HuH-7 (cell line): ENCODE results near the gene CAMTA1.

ENCODE experiments used
- DNase-seq: peaks from one replicate; pipeline ENCODE4 v3.0.0; 2011; ENCODE audit warnings: low spot score

The CAMTA1 gene

DNA sequence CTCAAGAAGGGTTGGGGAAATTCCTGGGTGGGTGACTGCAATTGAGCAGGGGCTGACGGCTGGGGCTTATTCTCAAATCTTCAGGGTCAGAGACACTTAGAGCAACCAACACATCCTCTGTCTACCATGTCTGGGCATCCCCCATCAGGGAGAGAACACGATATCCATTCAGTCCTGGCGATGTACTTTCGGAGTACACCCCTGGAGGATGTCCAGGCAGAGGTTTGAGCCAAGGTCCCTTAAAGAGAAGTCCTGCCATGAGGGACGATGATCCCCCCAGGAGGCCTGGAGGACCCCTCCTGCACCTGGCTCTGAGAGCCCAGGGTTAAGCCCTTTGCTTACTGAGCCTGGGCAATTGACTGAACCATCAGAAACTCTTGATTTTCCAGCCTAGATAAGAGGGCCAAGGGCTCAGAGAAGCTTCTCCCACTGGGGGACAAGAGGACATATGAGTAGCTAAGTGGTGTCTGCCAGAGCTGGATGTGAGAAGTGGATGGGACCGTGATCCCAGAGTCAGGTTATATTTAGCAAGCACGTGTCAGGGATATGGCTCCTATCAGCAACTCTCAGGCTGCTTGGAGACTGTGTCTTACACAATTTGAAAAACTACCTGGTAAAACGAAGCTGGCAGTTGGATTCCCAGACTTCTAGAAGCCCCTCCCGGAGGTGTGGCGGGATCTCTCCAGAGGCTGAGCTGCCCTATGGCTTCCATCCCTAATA, 732.5 kb downstream of the CAMTA1 start:
- DNase-seq, result no peak

DNA sequence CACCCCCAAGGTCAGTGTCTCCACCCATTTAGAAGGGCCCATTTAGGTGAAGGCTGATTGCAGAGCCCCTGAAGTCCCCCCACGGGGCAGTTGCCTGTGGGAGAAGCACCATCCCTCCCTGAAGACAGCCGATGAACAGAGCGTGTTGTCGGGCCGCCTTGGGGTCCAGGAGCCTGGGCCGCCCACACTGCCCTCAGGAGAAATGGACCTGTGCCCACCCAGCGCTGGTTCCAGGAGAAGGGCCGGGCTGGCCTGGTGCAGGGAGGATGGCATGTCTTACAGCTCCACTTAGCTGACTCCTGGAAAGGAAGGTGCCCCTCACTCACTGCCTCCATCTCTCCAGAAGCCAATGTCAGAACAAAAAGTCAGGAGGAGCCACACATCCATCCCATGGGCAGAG, 733.2 kb downstream of the CAMTA1 start:
- DNase-seq, result no peak

DNA sequence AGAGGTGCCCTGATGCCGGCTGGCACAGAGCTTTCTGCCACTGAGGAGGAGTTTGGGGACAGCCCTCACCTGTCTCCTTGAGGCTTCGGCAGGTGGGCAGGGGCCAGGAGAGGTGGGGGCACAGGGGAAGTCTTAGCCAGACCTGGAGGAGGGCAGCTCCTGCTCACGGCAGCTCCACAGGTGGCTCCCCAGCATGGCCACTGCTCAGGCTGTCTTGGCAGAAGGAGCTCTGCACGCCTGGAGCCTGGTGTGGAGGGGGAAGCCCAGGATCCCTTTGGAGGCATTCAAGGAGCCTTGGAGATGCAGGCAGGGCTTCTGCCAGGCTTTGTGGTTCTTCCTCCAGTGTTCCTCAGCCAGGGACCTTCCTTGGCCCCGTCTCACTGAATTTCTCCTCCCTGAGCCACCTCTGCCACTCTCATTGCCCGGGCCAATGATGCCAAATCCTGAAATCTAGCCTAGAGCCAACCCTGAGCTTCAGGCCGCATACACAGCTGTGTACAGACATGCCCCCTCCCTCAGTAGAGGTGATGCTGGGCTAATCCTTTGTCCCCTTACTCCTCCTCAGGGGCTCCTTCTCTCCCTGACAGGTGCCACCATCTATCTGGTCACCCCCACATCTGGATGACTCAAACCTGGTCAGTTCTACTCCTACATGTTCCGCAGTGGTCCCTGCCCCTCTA, 734.1 kb downstream of the CAMTA1 start:
- DNase-seq, result no peak

DNA sequence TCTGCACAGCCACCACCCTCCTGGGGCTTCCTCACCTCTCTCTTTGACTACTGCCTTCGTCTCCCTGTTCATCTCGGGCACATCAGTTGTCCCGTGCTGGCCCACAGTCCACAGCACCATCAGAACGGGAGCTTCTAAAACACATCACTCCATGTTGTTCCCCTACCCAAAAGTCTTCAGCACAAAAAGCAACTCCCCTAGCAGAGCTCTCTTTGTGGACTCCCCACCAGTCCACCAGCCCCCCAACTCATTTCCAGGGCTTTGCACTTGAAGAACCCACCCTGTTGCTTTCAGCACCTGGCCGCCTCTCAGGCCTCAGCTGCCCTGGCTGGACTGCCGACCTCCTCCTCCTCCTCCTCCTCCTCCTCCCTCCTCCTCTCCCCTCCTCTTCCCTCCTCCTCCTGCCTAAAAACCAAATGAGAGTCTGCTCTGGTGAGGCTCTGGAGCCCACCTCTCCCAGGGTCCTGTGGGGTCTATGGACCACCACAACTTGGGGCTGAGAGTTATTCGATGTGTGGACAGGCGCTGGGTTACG, 734.7 kb downstream of the CAMTA1 start:
- no peak for DNase-seq

DNA sequence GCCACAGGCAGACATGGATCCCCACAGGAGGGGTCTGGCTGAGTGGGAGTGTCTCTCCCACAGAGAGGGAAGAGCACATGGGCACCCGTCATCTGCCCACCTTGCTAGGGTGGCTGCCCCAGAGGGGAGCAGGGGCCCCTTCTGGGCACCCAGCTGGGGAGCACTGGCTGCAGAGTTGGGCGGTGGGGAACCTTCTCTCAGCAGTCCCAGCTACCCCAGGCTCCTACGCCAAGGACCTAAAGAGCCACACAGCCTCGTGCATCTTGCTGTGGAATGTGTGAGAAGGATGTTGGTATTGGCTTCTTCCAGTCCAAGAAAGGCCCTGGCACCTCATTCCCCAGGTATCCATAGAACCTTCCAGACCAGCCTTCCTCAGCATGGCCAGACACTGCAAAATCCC, 735.2 kb downstream of the CAMTA1 start:
- DNase-seq, result no peak

DNA sequence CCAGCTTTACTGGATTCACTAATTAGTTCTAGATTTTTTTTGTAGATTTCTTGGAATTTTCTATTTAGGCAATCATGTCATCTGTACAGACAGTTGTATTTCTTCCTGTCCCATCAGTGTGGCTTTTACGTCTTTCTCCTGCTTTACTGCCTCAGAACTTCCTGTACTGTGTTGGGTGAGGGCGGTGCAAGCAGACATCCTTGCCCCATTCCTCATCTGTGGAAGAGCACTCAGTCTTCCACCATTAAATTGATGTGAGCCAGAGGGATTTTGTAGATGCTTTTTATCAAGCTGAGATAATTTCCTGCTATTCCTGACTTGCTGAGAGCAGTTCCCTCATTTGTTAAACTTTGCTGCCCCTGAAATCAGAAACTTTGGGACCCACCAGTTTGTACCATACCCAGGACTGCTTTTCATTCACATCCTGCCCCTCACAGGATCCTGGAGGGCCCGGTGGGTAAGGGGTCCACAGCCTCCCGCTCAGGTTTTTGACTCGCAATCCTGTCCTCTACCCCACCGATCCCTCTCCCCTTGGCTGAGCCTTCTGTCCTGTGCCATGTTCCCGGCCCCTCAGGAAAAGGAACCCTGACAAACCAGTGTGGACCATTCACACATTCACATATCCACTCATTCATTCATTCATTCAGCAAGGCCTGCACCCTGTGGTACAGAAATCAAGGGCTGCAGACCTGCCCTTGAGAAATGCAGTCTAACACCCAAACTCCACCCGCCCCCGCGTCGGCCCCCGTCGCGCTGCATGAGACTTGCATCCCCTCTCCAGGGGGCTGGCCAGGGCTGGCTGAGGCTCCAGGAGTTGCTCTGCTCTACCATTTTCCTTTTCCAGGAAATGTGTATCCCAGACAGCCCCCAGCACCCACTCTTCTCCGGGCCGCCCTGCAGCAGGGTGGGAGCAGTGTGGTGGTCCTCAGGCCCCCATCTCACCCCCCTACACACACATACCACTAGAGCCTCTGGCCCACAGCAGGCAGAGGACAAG, 739.4 kb downstream of the CAMTA1 start:
- no peak for DNase-seq

DNA sequence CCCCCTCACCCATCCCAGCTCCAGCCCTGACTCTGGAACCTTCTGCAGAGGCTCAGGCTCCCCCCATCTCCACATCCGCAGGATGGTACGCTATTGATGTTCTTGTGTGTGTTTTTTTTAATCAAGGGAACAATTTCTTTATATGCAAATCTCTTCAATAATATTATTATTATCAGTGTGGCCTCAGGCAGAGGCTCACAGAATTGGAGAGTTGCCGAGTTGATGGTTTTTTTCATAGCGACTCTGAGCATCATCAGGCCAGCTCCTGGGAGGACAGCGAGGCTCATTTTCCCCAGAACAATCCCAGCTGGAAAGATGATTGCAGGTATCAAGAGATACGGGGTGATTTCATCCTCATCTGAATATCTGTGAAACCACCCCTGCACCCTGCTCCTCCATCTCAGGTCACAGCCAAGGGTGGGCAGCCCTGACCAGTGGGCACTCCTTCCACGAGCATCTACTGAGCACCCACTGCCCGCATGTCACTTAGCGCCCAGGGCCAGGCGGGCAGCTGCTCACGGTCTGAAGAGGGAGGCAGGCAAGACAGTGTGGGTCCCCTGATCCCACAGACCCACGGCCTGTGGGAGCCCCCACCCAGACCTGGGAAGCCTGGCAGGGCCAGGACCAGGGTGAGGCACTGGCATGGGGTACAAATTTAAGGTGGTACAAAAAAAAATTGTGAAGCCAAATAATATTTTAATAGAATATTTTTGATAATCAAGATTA, 740.2 kb downstream of the CAMTA1 start:
- DNase-seq, result no peak

DNA sequence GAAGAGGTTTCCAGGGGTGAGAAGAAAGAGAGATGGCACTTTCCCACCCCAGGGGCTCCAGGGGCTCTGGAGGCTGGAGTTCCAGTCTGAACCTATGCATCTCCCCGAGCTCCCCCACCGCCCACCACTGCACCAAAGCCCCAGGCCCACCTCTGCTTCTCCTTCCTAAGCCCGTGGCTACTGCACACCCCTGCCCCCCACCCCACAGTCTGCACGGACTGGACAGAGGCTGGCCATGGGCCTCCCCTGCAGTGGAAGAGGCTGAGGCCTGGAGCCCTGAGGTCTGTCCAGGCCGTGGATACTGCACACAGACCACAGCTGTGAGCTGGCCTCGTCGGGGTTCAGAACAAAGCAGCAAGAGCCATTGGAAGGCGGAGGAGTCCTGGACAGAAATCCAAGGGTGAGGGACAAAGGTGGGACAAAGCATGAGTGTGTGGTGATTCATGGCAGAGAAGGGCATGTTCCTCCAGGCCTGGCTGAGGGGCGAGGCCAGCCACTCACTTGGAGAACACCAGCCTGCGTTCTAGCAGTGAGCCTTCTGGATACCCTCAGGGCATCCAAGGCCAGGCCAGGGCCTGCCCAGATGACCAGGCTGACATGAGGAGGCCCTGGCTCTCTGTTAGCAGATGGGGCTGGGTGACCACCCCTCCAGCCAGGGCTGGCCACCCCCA, 741.1 kb downstream of the CAMTA1 start:
- no peak for DNase-seq

DNA sequence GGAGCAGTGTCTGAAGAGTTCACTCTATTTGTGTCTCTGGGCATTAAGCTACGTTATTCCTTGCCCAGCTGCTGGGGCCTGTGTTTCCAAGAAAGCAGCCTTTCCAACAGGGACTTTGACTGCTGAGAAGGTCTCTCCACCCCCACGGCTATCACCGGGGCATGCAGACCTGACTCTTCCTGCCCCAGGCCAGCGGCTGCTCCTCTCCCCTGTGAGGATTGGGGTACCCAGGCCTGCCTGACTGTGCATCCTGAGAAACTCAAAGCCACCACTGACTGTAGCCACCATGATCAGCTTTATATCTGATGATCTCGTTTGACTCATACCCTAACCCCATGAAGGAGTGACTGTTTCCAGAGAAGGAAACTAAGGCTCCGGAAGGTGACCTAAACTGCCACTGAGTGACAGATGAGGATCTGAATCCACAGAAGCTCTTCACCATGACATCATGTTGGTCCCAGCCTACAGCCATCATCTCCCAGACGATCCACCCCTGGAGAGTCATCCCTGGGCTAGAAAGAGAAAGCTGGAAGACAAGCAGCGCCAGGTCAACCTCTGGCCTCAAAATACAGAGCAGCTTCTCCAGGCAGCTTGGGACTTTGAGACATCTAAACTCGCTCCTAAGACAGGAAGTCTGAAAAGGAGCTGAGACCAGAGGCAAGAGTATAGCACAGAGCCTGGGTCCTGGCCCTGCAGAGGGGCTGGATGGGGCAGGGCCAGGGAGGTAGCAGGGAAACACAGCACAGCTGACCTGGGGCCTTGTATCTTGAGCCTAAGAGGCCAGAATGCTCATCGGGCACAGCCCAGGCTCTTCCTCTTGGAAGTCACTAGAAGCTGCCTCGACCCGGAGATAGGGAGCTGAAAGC, 741.8 kb downstream of the CAMTA1 start:
- no peak for DNase-seq

DNA sequence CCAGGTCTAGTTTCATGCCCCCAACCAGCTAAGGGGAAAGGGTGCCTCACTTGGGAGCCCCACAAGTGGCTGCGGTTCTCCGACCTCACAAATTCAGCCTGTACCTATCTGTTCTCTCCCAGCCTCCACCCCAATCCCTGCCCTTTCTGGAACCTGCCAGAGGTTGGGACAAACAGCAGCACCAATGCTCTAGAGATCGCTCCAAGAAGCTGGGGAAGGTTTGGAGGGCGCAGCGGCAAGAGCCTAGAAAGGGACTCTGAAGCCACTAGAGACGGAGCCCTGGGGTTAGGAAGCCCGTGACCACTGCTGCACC, 742.4 kb downstream of the CAMTA1 start:
- no peak for DNase-seq

DNA sequence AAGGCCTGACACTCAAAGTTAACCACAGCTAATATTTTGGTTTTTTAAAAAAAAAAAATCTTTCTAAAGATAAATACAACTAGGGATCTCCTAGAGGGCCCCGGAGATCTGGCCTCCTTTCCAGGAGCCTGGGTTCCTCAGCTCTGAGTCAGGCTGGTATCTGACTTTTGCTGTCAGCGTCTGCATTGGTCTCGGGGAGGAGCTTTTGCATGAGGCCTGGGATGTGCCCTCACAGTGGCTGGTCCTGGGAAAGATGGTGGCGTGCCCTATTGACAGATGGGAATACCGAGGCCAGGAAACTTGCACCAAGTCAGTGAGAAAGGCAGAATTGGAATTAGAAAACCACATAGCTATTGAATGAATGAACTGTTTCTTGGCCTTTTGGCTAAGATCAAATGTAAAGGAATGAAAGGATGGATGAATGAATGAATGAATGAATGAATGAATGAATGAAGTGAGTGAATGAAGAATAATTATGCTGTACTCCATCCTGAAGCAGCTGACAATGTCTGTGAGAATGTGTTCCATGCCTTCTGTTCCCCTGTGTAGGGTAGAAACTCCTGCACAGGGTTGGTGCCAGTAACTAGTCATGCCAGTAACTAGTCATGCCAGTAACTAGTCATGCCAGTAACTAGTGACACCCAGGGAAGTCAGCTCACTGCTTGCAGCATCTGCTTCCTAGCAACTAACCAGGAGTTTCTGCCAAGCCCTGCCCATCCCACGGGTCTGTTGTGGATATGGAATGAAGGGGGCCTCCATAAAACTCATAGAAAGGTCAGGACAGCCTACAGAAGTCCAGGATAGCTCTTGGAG, 743.3 kb downstream of the CAMTA1 start:
- no peak for DNase-seq

DNA sequence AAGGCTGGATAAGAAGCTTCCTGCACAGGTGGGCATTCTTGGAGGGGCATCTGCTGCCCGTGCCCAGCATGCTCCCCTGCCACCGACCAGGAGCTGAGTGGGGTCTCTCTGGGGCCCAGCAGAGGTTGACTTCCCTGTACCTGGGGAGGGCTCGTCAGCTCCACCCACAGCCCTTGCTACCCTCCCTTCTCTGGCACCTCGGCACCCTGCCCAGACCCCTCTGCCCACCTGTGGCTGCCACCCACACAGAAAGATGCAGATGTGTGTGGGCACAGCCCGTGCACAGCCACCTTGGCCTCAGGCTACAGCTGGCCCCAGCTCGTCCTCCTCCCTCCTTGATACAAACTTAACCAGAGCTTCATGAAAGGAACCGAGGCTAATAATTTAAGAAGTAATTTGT, 744.7 kb downstream of the CAMTA1 start:
- DNase-seq, result no peak

DNA sequence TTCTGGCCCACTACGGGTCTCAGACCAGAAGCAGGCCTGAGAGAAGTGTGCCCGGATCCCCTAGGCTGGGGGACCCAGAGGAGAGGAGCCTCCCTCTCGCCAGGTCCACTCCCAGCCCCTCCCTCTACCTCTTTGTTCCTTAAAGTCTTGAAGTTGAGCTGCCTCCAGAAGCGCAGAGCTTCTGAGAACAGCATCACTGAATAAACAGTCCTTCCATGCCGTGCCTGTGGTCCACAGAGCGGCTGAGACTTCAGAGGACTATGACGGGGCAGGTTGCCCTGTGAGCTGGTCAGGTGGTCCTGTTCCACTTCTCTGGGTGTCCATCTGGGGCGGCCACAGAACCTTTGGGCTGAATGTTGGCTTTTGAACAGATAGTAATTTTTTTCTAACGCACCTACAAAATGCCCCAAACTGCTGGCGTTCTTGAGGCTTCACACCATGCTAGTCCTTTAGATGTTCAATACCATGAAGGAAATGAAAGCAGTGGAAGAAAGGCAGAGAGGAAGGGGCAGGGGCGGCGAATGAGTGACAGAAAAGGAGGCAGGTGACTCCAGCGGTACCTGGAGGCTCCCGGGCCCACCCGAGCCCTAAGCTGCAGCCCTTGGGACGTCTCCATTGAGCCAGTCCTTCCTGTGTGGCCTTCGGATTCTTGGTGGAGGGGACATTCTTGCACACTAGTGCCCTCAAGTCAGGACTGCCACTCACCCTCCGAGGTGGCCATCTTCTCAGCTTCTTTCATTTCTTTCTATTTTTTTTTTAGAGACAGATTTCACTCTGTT, 746.5 kb downstream of the CAMTA1 start:
- DNase-seq, result no peak

DNA sequence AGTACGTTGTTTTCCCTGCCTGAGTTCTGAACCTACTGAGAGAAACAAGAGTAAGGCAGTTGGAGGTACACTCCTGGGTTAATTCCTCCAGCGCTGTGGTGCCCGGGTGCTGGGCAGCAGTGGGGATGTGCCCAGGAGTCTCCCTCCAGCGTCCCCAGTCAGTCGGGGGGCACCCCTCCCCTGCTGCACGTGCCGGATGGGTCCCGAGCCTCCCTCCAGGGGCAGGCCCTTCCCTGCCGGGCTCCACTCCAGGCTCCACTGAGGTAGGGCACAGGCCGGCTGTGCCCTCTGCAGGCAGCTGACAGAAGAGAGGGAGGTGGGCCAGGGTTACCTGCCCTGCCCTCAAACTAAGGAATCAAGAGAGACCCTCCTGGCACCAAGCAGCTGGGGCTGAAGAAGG, 747.8 kb downstream of the CAMTA1 start:
- DNase-seq, result no peak

DNA sequence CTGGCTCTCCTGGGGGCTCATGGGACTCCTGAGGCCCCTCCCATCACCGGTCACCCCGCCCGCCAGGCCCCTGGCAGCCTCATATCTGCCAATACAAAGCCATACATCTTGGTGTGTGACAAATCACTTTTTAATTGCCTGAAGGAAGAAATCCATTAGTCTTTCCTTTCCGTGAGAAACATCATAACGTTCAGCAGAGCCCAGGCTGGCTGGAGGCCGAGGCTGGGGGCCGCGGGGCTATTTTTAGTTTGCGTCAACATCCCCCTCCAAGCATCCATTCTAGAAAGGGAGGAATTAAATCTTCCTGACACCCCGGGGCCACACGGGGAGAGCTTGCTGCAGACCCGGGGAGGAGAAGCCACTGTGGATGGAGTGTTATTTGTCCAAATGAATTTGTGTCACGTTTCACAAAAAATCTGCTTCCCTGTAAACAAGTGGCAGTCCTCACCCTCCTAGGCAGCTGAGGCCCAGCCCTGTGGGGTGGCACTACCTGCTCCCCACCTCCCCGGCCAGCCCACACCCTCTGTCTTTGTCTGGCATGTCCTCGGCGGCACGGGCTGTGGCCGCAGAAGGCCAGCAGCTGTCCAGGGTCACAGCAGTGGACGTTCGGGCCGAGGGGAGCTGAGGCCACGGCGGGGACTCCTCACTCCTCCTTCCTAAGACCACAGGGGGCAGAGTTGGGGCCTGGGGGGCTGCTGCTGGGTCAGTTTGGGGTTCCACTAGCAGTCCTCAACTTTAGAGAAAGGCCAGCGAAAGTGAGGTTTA, 749.0 kb downstream of the CAMTA1 start:
- DNase-seq, result no peak

DNA sequence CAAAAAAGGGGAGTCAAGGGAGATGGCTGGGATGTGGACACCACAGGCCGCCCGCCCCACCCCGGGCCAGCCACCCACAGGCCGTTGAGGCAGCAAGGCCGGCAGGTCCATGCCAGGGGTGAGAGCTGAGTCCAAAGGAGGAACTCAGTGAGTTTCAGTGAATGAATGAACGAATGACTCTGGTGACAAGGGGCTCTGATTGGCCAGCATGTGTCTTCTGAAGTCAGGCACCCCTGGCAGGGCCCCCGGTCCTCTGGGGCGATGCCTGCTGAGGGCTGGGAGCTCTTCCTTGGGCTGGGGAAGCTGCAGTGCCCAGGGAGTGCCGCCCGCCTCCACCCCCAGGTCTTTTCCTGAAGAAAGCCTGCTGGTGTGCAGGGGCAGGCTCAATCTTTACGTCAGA, 749.8 kb downstream of the CAMTA1 start:
- no peak for DNase-seq

DNA sequence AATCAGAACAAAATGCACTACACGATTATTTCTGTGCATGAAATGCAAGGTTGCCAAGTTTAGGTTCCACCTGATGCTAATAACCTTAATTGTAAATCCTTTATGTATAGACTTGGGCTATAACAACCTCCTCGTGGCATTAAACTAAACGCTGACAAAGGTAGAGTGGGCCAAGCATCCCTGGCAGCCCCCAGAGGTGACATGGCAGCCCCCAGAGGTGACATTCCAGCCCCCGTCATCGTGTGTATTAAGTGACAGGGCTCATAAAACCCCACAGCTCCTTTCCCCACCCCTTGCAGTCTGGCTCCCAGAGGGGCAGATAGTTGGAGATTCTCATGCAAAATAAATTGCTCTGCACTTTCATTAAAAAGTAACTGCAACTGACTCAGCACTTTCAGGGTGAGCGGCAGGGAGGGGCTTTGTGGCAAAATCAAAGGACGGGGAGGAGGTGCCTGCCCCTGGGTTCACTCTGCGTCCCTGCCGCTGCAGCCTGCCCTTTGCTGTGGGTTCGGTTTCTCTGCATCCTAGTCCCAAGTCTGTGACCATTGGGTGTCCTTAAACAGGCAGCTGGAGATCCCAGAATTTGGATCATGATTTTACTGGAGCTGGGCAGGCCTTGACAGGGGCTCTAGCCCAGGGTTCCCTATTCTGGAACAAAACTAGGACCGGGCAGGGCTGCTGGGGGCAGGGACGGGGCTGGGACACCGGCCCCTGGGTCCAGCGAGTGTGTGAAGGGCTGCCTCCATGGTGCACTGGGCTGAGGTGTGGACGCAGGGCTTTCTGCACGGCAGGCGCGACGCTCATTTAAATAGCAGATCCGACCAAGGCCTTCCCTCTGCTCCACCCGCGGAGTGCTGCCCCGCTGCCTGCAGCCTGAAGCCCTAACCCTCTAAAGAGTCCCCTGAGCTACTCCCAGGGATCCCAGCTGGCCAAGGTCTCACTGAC, 751.0 kb downstream of the CAMTA1 start:
- DNase-seq, result no peak
